CD4-positive, alpha-beta T cell treated with Interleukin-12 subunit alpha and Interleukin-12 subunit beta, for 1 hour (primary cell): ENCODE results near the gene TAS2R42.

Experiments
- DNase-seq: peaks from one replicate; pipeline ENCODE4 v3.0.0-alpha.2; 2020

The TAS2R42 gene

GRCh38 chr12:11186837-11187236 lies at the start of gene TAS2R42:
TSS of gene TAS2R42 (minus strand) at chr12:11186937. CDS start at chr12:11186937, 0 bp downstream.
- no peak for DNase-seq

DNA sequence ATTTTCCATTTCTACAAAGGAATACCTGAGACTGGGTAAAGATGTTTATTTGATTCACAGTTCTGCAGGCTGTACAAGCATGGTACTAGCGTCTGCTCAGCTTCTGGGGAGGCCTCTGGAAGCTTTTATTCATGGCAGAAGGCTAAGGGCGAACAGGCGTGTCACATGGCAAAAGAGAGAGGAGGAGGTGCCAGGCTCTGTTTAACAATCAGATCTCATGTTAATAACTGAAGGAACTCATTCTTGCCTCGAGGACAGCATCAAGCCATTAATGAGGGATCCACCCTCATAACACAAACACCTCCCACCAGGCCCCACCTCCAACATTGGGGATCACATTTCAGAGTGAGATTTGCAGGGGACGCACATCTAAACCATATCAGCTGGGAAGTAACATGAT lies 46.8 kb upstream of the TAS2R42 start:
- no peak for DNase-seq

DNA sequence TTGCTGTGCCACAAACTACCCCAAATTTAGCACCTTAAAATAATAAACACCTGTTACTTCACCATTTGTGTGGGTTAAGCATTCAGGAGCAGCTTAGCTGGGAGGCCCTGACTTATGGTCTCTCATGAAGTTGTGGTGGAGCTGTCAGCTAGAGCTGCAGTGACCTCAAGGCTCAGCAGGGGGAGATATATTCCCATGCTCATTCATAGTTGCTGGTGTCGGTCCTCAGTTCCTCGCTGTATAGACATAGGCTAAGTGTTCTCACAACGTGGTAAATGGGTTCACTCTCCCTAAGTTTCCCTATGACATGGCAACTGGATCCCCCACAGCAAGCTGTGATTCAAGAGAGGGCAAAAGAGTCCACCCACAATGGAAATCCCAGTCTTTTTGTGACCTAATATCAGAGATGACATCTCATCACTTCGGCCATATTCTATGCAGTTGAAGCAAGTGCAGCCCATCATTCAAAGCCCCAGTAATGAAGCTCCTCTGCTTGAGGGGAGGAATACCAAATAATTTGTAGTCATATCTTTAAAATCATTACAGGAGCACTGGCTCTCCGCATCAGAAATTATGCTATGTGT lies 41.7 kb upstream of the TAS2R42 start:
- DNase-seq: peak; percentile 39

DNA sequence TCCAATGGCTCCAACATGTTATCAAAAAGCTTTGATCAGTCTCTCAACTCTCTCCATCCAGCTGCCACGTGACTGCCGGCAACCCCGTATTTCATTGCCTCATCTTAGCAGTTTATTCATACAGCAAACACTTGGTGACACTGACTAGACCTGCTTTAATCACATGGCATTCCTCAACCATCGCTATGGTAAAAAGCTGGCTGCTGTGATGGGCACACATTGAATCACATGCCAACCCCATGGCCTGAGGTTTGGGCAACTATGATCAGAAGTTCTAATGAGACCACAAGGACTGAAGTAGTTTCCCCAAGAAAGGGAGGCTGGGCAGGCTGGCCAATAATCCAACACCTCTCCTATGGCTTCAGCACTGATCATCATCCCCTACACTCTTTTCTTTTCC lies 40.6 kb upstream of the TAS2R42 start:
- no peak for DNase-seq

- no peak for DNase-seq
Measured at GRCh38 chr12:11209113-11209512, 22.4 kb upstream of the TAS2R42 start.

GRCh38 chr12:11204173-11204572 lies 17.4 kb upstream of the TAS2R42 start:
- DNase-seq: no peak

DNA sequence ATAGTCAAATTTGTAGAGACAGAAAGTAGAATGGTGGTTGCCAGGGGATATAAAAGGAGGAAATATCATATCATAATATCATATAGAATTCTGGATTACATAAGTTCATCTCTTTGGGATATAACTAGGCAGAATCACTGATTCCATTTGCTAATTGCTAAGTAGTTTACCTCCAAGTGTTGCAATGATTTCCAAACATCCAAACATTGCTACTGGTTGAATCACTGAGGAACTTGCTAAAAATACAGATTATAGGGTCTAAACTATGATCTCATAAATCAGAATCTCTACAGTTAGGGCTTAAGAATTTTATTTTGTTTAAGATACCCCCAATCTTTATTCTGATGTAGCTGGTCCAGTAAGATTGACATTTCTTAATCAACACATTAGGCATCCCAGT lies 16.1 kb upstream of the TAS2R42 start:
- DNase-seq: no peak

- no peak for DNase-seq
Measured at GRCh38 chr12:11183011-11183410, 3.7 kb downstream of the TAS2R42 start.

DNA sequence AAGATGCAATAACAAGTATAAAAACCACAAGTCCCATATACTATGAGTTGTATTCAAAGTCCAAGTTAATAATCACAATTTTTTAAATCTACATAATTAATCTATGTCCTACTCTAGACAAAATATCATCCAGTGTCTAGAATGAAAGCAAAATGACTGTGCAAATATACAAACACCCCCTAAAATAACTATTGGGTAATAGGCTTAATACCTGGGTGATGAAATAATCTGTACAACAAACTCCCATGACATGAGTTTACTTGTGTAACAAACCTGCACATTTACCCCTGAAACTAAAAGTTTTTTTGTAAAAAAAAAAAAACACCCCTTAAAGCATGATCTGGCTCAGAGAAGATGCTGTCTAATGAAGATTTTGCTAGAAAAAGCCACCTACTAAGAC lies 4.2 kb downstream of the TAS2R42 start:
- no peak for DNase-seq

DNA sequence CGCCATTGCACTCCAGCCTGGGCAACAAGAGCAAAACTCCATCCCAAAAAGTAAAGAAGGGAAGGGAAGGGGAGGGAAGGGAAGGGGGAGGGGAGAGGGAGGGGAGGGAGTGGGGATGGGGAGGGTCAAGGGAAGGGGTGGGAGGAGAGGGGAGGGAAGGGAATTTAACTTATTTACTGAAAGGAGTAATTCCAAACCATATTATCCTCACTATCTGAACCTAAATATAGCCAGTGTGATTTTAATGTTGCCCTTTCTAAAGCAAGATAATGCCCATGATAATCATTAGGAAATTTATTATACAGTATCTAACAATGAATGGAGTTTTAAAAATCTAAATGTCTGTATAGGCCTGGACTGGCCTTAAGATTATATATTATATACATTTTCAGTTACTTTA lies 8.5 kb downstream of the TAS2R42 start:
- no peak for DNase-seq

DNA sequence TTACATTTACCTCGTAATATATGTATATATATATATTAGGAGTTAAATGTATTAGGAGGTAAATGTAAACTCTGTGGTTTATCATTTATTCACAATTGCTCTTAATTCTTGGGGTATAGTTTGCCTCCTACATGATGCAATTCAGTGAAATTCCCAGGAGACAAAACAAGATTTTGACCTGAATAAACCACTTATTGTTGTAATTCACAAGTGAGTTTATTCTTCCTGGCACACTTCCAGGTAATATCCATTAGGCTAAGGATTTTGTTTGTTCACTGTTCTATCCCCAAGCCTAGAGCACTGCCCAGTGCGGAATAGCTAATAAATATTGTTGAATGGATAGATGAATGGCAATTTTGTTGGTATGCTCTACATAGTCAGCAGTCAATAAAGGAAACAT lies 12.7 kb downstream of the TAS2R42 start:
- DNase-seq: no peak

DNA sequence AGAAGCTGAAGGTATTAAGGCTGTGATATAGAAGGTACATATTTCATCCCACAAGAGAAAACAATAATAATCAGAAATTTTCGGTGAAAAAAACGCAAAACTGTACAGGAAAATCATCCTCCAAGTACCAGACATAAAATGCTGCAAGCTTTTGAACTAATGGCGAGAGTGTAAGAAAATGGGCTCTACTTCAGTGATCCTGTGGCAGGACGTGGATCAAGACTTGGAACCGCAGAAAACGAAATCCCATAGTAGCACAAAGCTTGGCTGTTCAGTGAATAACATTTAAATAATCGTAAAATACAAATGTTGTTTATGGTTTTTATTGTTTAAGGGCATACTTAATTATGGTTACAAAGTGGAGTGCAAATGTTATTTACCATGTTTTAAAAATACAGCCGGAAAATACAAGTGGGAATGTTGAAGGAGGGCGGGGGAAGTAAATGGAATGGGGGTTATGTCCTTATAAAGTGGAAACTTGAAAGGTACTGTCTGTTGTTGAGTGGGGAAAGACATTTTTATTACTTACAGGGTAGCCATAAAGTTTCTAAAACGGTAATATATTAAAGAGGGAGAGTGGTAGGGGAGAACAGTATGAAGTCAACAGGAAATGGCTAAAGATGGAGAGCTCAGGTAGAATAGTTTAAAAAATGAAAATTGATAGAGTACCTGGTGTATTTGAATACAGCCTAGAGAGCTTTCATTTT lies 14.6 kb downstream of the TAS2R42 start:
- DNase-seq: no peak

DNA sequence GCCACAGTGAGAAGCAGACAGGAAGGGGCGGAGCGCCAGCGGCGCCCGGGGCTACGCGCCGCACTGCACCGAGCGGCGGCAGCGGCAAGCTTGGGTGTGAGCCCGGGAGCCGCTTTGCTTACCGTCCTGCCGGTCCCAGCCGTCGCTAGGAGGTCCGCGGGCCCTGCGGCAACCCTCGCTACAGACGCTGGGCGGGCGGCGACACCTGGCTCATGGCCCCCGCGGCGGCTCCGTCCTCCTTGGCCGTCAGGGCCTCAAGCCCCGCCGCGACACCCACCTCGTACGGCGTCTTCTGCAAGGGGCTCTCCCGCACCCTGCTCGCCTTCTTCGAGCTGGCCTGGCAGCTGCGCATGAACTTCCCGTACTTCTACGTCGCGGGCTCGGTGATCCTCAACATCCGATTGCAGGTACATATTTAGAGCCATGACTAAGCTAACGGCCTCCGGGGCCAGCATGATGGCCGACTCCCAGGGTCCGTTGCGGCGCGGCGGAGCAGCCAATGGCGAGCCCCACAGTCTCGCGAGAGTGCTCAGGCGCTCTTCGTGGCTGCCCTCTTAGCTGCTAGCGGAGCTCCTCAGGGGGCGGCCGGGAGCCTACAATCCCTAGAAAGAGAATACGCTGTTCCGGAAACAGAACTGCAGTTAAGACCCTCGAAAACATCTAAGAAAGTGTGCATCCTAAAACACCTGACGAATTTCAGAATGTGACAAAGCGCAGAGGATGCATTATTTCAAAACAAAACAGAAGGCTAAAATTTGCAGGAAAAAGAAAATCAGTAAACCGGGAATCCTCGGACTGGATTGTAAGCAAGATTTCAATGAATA lies 15.4 kb downstream of the TAS2R42 start, which contains the start of gene SMIM10L1:
Gene SMIM10L1 (plus strand): TSS at position 50 of the 824 bp plus-strand sequence. CDS start 163 bp downstream, at position 213.
- DNase-seq: peak; percentile 89

- DNase-seq: no peak
Measured at GRCh38 chr12:11170810-11171144, 16.0 kb downstream of the TAS2R42 start.

DNA sequence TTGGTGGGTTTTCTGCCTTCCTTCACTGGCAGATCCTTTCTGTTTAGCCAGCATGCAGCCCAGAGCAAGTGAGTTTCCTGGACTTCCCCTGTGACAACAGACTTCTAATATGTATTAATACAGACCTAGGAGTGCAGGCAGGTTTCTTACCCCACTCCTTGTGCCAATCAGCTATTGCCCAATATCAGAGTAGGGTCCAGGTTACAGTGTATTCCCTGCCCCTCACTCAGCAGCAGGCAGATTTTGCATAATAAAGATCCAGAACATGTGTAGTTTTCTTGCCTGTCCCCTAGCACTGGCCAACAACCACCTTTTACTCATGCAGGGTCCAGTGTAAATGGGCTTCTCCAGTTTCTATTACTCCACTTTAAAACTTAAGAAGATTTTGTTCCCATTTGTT lies 20.4 kb downstream of the TAS2R42 start:
- DNase-seq: no peak

- DNase-seq: no peak
Measured at GRCh38 chr12:11164384-11164783, 22.4 kb downstream of the TAS2R42 start.

DNA sequence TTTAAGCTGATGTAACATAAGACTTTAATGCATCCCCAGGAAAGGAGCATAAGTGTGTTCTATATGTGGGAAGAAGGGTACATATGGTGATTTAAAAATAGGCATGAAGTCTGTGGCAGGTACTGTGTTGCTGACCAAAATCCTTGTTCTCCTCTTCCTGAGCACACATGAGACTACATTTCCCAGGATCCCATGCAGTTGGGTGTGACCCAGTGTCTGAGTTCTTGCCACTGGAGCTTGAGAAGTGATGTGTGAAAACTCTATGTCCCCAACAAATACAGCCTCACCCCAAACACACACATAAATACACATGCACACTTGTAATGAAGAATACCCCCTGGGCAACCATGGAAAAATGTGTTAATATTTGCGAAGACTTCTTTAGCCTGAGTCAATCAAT lies 24.2 kb downstream of the TAS2R42 start:
- no peak for DNase-seq

GRCh38 chr12:11158885-11159444 lies 27.8 kb downstream of the TAS2R42 start:
- DNase-seq: no peak

DNA sequence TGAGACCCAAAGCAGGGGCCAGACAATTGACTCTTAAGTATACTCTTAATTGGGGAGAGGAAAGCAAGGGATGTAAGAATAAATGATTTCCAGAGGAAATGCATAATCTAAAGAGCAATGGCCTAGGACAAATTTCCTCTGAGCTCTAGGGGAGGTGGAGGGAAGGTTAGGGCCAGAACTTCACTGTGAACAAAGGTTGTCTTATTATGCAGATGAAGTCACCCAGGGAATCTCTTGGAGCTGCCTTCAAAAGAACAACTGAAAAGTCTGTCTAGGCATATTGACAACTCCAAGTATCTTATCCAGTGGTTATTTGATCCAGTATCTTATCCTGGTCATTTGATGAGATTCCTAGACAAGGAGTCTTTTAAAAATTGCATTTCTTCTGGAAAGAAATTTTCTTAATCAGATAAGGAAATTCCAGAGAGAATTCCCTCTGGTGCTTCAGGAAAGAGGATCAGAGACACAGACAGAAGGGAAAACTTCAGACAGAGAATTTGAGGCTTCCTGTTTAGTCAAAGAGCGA lies 32.3 kb downstream of the TAS2R42 start:
- no peak for DNase-seq

GRCh38 chr12:11152725-11153124 lies 34.0 kb downstream of the TAS2R42 start:
- no peak for DNase-seq

- DNase-seq: no peak
Measured at GRCh38 chr12:11150832-11151231, 35.9 kb downstream of the TAS2R42 start.

DNA sequence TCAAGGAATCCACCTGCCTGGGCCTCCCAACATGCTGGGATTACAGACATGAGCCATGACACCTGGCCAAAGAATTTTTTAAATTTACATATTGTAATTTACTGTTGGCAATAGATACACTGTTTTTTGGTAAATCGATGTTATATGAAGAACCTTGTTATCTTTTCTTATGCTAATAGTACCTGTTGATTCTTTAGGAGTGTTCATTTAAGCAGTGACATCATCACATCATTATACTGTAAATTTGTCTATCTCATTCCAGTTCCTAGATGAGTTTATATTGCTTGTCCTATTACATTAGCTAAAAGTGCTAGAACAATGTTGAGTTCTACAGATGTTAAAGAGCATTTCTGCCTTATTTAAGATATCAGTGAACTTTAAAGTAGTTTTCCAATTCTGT lies 39.3 kb downstream of the TAS2R42 start:
- no peak for DNase-seq

- DNase-seq: no peak
Measured at GRCh38 chr12:11144297-11144696, 42.4 kb downstream of the TAS2R42 start.
